ENCODE results near the gene PANK1.

The PANK1 gene

GRCh38 chr10:89582022-89582421 is 63.0 kb downstream of the PANK1 start:
- no peak for DNase-seq
- no peaks in the 10 kb centered on the region for H3K27me3 ChIP-seq (replicated peaks; ENCODE audit: insufficient read depth, low read length)
- H3K4me2 ChIP-seq (ENCODE audit: low read depth, low read length), result no peak overlapping the region
- H3K27ac ChIP-seq (ENCODE audit: low read length), result no peak overlapping the region
- no peaks in the 10 kb centered on the region for H3F3A ChIP-seq (ENCODE audit: insufficient read depth, low read length)
- no peak overlapping the region for H3K9ac ChIP-seq (ENCODE audit: low read length)
- H3K4me1 ChIP-seq (ENCODE audit: low read length), result no peaks in the 10 kb centered on the region
- no peaks in the 10 kb centered on the region for H3K79me2 ChIP-seq (ENCODE audit: low read length)
- no peaks in the 10 kb centered on the region for H3K36me3 ChIP-seq (replicated peaks; ENCODE audit: insufficient read depth, low read length)
- H2AFZ ChIP-seq (ENCODE audit: low read length), result no peak overlapping the region
- no peaks in the 10 kb centered on the region for H4K20me1 ChIP-seq (ENCODE audit: insufficient read depth, low read length)
- H3K9me2 ChIP-seq (replicated peaks; ENCODE audit: insufficient read depth, low read length), result no peaks in the 10 kb centered on the region
- H3K9me3 ChIP-seq (replicated peaks; ENCODE audit: insufficient read depth, low read length), result no peaks in the 10 kb centered on the region
- TF ChIP-seq, protein P1, sequence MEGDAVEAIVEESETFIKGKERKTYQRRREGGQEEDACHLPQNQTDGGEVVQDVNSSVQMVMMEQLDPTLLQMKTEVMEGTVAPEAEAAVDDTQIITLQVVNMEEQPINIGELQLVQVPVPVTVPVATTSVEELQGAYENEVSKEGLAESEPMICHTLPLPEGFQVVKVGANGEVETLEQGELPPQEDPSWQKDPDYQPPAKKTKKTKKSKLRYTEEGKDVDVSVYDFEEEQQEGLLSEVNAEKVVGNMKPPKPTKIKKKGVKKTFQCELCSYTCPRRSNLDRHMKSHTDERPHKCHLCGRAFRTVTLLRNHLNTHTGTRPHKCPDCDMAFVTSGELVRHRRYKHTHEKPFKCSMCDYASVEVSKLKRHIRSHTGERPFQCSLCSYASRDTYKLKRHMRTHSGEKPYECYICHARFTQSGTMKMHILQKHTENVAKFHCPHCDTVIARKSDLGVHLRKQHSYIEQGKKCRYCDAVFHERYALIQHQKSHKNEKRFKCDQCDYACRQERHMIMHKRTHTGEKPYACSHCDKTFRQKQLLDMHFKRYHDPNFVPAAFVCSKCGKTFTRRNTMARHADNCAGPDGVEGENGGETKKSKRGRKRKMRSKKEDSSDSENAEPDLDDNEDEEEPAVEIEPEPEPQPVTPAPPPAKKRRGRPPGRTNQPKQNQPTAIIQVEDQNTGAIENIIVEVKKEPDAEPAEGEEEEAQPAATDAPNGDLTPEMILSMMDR (IDR thresholded peaks at IDR 0.05; ENCODE audit: low read length), result no peak
- TF ChIP-seq EZH2 (optimal IDR thresholded peaks at IDR 0.05; ENCODE audit: low read depth, low read length), result no peak
- no peak for TF ChIP-seq EZH2phosphoT487 (IDR thresholded peaks at IDR 0.05; ENCODE audit: low read length)
- no peak overlapping the region for H3K4me3 ChIP-seq (ENCODE audit: low read length)

GRCh38 chr10:89580243-89580642 is 64.8 kb downstream of the PANK1 start:
- no peak overlapping the region for H3K4me2 ChIP-seq (ENCODE audit: low read depth, low read length)
- no peaks in the 10 kb centered on the region for H3K27me3 ChIP-seq (replicated peaks; ENCODE audit: insufficient read depth, low read length)
- no peaks in the 10 kb centered on the region for H3K4me1 ChIP-seq (ENCODE audit: low read length)
- TF ChIP-seq, protein P1 (IDR thresholded peaks at IDR 0.05; ENCODE audit: low read length), result no peak
- no peak for TF ChIP-seq EZH2 (optimal IDR thresholded peaks at IDR 0.05; ENCODE audit: low read depth, low read length)
- no peak for TF ChIP-seq EZH2phosphoT487 (IDR thresholded peaks at IDR 0.05; ENCODE audit: low read length)
- no peaks in the 10 kb centered on the region for H4K20me1 ChIP-seq (ENCODE audit: insufficient read depth, low read length)
- no peaks in the 10 kb centered on the region for H3K36me3 ChIP-seq (replicated peaks; ENCODE audit: insufficient read depth, low read length)
- H3F3A ChIP-seq (ENCODE audit: insufficient read depth, low read length), result no peaks in the 10 kb centered on the region
- H3K9ac ChIP-seq (ENCODE audit: low read length), result no peak overlapping the region
- no peaks in the 10 kb centered on the region for H3K9me2 ChIP-seq (replicated peaks; ENCODE audit: insufficient read depth, low read length)
- no peak overlapping the region for H3K4me3 ChIP-seq (ENCODE audit: low read length)
- DNase-seq, result no peak
- H2AFZ ChIP-seq (ENCODE audit: low read length), result no peak overlapping the region
- H3K27ac ChIP-seq (ENCODE audit: low read length), result no peak overlapping the region
- H3K79me2 ChIP-seq (ENCODE audit: low read length), result no peaks in the 10 kb centered on the region
- H3K9me3 ChIP-seq (replicated peaks; ENCODE audit: insufficient read depth, low read length), result no peaks in the 10 kb centered on the region

GRCh38 chr10:89576696-89577095 is 68.3 kb downstream of the PANK1 start:
- Histone ChIP-seq H3K4me2 (ENCODE audit: low read depth, low read length) (no peak overlapping the region), H3F3A (ENCODE audit: insufficient read depth, low read length) (no peaks in the 10 kb centered on the region), H3K9me2 (replicated peaks; ENCODE audit: insufficient read depth, low read length) (no peaks in the 10 kb centered on the region), H3K9ac (ENCODE audit: low read length) (no peak overlapping the region), H3K36me3 (replicated peaks; ENCODE audit: insufficient read depth, low read length) (no peaks in the 10 kb centered on the region), H3K4me1 (ENCODE audit: low read length) (no peaks in the 10 kb centered on the region), H3K79me2 (ENCODE audit: low read length) (no peaks in the 10 kb centered on the region), H3K27ac (ENCODE audit: low read length) (no peak overlapping the region), H3K4me3 (ENCODE audit: low read length) (no peak overlapping the region), H3K27me3 (replicated peaks; ENCODE audit: insufficient read depth, low read length) (no peaks in the 10 kb centered on the region), H2AFZ (ENCODE audit: low read length) (no peak overlapping the region), H4K20me1 (ENCODE audit: insufficient read depth, low read length) (no peaks in the 10 kb centered on the region), H3K9me3 (replicated peaks; ENCODE audit: insufficient read depth, low read length) (no peaks in the 10 kb centered on the region)
- TF ChIP-seq EZH2 (optimal IDR thresholded peaks at IDR 0.05; ENCODE audit: low read depth, low read length) (no peak), EZH2phosphoT487 (IDR thresholded peaks at IDR 0.05; ENCODE audit: low read length) (no peak)
- TF ChIP-seq, protein P1 (IDR thresholded peaks at IDR 0.05; ENCODE audit: low read length), result no peak
- no peak for DNase-seq
